A549 (cell line): Measurements from ENCODE around the gene CACFD1.

Experiments used
- PHF8 ChIP-seq: fragments of 200-600 bp; sonication (generic); IDR thresholded peaks from 2 replicates; pipeline ENCODE4 v1.6.1; 2016; ENCODE audit warnings: low read depth, mild to moderate bottlenecking, antibody characterized with exemption, moderate library complexity, borderline replicate concordance
- POLR2A ChIP-seq: IDR thresholded peaks from 2 replicates; pipeline ENCODE4 v1.6.1; 2012; ENCODE audit warnings: mild to moderate bottlenecking, low read length
- RAD21 ChIP-seq, 2 experiments: fragments of >200 bp in 1 of 2; sonication (Bioruptor Twin) in 1 of 2; formaldehyde crosslinking in 1 of 2; IDR thresholded peaks in 1 of 2; conservative IDR thresholded peaks in 1 of 2; 2 replicates in 1 of 2; 3 replicates in 1 of 2; pipeline ENCODE4 v1.6.1; 2012 to 2018; ENCODE audit warnings: inconsistent platforms in 1 of 2
- TF ChIP-seq, protein P1 (sequence below): fragments of >200 bp; sonication (Bioruptor Twin); formaldehyde crosslinking; IDR thresholded peaks from 3 replicates; pipeline ENCODE4 v1.5.1; 2016
- TF ChIP-seq, protein P2 (sequence below): fragments of >200 bp; sonication (Bioruptor Twin); formaldehyde crosslinking; IDR thresholded peaks from 3 replicates; pipeline ENCODE4 v1.6.1; 2016

DNA sequence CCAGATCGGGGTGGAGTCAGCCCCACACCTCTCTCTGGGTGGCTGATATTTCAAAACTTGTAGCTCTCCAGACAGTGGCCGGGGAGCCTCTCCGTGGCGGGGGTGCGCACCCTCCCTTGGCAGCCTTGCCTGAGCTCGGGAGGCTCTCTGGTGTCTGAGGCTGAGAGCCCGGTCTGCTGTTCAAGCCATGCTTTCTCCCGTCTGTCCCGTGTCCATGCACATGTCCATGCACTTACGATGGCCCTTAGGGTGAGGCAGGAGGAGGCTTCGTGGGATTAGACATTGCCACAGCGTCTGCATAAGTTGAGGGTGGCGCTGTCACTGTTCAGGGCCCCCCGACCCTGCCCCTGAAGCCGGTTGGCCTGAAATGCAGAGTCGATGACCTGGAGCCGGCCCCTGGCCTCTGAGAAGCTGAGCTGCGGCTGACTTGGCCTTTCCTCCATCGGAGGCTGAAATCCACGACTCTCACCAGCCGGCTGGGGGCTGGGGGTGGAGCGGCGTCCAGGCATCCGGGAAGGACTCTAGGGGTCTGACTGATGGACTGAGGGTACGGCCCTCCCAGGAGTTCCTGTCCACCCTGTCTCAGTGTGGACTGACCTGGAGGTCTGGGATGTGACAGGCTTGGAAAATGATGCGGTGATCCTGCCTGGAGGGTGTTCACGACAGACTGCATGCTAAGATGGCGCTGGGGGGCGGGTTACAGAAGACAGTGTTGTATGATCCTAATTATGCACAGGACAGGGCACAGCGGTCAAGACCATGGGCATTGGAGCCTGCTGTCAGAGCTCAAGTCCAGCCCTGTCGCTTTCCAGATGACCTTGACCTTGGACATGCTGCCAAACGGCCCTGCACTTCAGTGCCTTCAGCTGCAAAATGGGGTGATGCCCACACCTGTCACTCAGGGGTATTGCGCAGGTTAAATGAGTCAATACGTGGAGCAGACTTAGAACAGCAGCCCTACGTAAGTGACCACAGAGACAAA lies 37.4 kb downstream of the CACFD1 start:
- no peak for TF ChIP-seq RAD21 (conservative IDR thresholded peaks at IDR 0.05 in 1 of 2, IDR thresholded peaks at IDR 0.05 in 1 of 2)
- no peak for TF ChIP-seq POLR2A
- TF ChIP-seq, protein P1, sequence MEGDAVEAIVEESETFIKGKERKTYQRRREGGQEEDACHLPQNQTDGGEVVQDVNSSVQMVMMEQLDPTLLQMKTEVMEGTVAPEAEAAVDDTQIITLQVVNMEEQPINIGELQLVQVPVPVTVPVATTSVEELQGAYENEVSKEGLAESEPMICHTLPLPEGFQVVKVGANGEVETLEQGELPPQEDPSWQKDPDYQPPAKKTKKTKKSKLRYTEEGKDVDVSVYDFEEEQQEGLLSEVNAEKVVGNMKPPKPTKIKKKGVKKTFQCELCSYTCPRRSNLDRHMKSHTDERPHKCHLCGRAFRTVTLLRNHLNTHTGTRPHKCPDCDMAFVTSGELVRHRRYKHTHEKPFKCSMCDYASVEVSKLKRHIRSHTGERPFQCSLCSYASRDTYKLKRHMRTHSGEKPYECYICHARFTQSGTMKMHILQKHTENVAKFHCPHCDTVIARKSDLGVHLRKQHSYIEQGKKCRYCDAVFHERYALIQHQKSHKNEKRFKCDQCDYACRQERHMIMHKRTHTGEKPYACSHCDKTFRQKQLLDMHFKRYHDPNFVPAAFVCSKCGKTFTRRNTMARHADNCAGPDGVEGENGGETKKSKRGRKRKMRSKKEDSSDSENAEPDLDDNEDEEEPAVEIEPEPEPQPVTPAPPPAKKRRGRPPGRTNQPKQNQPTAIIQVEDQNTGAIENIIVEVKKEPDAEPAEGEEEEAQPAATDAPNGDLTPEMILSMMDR = no peak
- TF ChIP-seq, protein P2, sequence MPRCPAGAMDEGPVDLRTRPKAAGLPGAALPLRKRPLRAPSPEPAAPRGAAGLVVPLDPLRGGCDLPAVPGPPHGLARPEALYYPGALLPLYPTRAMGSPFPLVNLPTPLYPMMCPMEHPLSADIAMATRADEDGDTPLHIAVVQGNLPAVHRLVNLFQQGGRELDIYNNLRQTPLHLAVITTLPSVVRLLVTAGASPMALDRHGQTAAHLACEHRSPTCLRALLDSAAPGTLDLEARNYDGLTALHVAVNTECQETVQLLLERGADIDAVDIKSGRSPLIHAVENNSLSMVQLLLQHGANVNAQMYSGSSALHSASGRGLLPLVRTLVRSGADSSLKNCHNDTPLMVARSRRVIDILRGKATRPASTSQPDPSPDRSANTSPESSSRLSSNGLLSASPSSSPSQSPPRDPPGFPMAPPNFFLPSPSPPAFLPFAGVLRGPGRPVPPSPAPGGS = no peak
- no peak for TF ChIP-seq PHF8
